OCI-LY1 (cell line): ENCODE data around the gene MTERF4.

Source experiments
- CTCF ChIP-seq: fragments of 200-600 bp; sonication (generic), shearing (Covaris generic); IDR thresholded peaks from 2 replicates; pipeline ENCODE4 v1.5.1; 2017; ENCODE audit warnings: mild to moderate bottlenecking, antibody characterized with exemption, low read length, moderate library complexity, mixed read lengths
- EZH2 ChIP-seq: fragments of 200-600 bp; sonication (generic), shearing (Covaris generic); IDR thresholded peaks from 2 replicates; pipeline ENCODE4 v1.8.0; 2017; ENCODE audit warnings: borderline replicate concordance, mixed run types, mild to moderate bottlenecking, antibody characterized with exemption, low read length, moderate library complexity, mixed read lengths

GRCh38 chr2:241053576-241054251 is 48.4 kb downstream of the MTERF4 start:
- TF ChIP-seq CTCF (no peak), EZH2 (no peak)
